ENCODE results near the gene HBA1.
"Not testable (repeated sequence)": the region's sequence is repeated elsewhere in the genome, so short reads cannot be mapped to it uniquely, and the experiment has no call there.

HBA1 gene

DNA sequence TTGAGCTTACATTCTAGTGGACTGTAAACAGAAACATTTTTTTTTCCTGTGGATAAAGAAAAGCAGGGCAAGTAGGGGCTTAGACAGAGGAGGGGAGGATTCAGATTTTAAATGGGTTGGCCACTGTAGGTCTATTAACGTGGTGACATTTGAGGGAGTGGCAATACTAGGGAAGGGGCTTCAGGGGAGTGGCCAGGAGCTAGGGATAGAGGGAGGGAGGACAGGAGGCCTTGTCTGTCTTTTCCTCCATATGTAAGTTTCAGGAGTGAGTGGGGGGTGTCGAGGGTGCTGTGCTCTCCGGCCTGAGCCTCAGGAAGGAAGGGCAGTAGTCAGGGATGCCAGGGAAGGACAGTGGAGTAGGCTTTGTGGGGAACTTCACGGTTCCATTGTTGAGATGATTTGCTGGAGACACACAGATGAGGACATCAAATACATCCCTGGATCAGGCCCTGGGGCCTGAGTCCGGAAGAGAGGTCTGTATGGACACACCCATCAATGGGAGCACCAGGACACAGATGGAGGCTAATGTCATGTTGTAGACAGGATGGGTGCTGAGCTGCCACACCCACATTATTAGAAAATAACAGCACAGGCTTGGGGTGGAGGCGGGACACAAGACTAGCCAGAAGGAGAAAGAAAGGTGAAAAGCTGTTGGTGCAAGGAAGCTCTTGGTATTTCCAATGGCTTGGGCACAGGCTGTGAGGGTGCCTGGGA lies 17.2 kb upstream of the HBA1 start:
- no peak for DNase-seq (ENCODE audit: low spot score)

DNA sequence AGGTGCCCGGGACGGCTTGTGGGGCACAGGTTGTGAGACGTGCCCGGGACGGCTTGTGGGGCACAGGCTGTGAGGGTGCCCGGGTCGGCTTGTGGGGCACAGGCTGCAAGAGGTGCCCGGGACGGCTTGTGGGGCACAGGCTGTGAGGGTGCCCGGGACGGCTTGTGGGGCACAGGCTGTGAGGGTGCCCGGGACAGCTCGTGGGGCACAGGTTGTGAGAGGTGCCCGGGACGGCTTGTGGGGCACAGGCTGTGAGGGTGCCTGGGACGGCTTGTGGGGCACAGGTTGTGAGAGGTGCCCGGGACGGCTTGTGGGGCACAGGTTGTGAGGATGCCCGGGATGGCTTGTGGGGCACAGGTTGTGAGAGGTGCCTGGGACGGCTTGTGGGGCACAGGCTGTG lies 16.2 kb upstream of the HBA1 start:
- DNase-seq (ENCODE audit: low spot score), result not testable (repeated sequence)

DNA sequence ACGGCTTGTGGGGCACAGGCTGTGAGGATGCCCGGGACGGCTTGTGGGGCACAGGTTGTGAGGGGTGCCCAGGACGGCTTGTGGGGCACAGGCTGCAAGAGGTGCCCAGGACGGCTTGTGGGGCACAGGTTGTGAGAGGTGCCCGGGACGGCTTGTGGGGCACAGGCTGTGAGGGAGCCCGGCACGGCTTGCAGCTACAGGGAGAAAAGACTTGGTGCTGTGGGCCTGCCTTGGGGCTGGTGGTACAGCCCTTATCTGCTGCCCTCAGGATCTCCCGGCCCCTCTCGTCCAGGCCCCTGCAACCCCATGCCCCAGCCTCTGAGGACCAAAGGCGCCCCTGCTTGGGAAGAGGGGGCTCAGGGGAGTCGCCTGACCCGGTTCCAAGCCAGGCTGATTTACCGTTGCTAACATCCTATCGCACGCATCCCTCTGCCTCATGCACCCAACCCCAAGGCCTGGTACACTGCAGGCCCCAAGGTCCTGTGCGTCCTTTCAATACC lies 15.7 kb upstream of the HBA1 start:
- DNase-seq (ENCODE audit: low spot score), result no peak

DNA sequence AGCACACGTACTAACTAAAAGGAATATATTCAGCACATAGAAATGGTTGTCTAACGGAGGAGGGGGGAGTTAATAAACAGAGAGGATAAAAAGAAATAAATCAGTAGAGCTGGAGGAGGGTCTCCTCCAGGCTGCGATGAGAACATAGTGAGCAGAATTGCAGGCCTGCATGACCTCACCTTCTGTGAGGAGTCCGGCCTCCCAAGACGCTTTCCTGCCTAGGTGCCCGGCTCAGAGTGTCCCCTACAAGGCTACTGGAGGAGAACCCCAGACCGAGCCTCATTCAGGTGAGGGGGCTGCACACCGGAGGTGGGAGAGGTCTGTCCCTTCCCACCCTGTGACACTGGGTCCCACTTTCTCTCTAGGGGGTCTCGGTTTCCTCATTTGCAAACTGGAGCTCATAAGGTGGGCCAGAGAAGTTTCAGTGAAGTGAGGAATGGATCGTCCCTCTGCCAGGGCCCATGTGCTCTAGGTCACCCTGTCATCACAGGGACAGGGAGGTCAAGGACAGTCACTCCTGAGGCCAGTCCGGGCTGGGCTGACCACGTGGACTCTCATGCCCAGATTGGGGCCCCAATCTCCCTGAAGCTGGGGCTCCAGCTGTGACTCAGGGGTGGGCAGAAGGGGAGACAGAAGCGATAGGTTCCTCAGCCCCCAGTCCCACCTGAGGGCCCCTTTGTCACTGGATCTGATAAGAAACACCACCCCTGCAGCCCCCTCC lies 14.0 kb upstream of the HBA1 start:
- DNase-seq (ENCODE audit: low spot score), result no peak

DNA sequence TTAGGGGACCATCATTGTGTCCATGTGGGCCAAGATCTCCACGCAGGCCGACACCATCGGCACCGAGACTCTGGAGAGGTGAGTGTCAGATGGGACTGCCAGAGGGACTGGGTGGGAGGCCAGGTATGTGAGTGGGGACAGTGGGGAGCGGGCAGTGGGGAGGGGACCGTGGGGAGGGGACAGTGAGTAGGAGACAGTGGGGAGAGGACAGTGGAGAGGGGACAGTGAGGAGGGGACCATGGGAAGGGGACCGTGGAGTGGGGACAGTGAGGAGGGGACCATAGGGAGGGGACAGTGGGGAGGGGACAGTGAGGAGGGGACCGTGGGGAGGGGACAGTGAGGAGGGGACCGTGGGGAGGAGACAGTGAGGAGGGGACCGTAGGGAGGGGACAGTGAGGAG lies 13.3 kb upstream of the HBA1 start:
- DNase-seq (ENCODE audit: low spot score), result not testable (repeated sequence)

DNA sequence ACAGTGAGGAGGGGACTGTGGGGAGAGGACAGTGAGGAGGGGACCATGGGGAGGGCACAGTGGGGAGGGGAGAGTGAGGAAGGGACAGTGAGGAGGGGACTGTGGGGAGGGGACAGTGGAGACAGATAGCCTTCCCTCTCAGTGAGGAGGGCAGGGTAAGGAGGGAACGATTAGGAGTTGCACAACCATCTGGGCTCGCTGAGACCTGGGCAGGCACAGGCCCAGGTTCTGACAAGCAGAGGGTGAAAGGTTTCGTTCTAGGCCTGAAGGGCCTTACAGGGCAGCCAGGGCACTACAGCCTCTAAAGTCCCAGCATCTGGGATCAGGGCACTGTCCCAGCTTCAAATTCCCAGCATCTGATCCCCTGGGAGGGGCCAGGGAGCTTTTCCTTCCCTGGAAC lies 12.8 kb upstream of the HBA1 start:
- not testable (repeated sequence) for DNase-seq (ENCODE audit: low spot score)

DNA sequence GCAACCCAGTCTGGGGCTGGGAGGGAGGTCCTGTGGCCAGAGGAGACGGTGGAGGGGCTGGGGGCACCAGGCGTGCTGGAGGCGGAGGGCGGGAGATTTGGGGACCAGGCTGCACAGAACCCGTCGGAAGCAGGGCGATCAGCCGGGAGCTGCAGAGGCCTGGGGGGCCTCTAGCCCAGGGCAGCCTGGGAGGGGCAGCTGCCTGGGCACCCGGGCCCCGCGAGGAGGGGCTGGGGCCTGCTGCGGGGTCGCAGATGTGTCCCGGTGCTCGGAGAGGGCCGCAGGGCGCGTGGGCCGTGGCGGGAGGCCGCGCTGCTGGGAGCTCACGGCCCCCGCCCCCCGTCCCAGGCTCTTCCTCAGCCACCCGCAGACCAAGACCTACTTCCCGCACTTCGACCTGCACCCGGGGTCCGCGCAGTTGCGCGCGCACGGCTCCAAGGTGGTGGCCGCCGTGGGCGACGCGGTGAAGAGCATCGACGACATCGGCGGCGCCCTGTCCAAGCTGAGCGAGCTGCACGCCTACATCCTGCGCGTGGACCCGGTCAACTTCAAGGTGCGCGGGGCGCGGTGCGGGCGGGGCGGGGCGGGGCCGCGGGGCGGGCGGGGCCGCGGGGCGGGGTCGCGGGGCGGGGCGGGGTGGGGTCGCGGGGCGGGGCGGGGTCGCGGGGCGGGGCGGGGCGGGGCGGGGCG lies 12.2 kb upstream of the HBA1 start:
- not testable (repeated sequence) for DNase-seq (ENCODE audit: low spot score)

DNA sequence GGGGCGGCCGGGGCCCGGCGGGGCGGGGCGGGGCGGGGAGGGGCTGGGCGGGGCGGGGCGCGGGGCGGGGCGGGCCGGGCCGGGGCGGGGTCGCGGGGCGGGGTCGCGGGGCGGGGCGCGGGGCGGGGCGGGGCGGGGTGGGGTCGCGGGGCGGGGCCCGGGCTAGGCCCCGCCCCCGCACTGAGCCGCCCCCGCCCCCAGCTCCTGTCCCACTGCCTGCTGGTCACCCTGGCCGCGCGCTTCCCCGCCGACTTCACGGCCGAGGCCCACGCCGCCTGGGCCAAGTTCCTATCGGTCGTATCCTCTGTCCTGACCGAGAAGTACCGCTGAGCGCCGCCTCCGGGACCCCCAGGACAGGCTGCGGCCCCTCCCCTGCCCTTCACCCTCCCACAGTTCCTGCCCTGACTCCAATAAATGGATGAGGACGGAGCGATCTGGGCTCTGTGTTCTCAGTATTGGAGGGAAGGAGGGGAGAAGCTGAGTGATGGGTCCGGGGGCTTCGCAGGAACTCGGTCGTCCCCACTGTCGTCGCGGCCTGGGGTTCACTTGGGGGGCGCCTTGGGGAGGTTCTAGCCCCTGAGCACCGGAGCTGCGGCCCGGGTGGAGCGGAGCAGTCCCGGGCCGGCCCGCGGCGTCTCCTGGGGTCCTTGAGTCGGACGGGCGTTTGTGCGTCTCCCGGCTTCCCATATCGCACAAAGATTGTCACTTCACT lies 11.5 kb upstream of the HBA1 start:
- no peak for DNase-seq (ENCODE audit: low spot score)

DNA sequence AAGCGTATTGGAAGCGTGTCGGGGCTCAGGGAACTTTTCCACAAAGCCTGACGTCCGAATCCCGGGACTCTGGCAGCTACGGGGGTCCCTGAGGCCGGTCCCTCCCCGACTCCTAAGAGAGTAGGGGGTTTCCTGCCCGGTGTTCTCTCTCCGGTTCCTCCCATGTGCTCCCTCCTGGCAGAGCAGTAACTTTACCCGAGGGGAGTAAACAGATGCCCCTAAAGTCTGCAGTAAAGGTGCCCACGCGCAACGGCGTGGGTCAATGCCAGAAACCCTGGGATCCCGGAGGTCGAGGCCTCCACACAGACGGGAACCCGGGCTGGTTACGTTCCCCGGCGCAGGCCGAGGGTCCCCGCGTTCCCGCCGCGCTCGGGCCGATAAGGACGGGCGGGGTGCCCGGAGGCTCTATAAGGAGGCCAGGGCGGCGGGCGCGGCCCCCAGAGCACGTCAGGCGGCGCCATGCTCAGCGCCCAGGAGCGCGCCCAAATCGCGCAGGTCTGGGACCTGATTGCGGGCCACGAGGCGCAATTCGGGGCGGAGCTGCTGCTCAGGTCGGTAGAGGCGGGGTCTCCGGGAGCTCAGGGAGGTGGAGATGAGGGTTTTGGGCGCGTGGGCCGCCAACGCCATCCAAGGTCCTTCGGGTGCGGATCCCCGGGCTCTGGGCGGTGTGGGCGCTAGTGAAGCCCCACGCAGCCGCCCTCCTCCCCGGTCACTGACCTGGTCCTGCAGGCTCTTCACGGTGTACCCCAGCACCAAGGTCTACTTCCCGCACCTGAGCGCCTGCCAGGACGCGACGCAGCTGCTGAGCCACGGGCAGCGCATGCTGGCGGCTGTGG lies 10.7 kb upstream of the HBA1 start, which contains the start of gene HBM:
Gene HBM (plus strand): TSS at position 440 of the 836 bp plus-strand sequence. CDS start 20 bp downstream, at position 460.
- DNase-seq (ENCODE audit: low spot score), result no peak

DNA sequence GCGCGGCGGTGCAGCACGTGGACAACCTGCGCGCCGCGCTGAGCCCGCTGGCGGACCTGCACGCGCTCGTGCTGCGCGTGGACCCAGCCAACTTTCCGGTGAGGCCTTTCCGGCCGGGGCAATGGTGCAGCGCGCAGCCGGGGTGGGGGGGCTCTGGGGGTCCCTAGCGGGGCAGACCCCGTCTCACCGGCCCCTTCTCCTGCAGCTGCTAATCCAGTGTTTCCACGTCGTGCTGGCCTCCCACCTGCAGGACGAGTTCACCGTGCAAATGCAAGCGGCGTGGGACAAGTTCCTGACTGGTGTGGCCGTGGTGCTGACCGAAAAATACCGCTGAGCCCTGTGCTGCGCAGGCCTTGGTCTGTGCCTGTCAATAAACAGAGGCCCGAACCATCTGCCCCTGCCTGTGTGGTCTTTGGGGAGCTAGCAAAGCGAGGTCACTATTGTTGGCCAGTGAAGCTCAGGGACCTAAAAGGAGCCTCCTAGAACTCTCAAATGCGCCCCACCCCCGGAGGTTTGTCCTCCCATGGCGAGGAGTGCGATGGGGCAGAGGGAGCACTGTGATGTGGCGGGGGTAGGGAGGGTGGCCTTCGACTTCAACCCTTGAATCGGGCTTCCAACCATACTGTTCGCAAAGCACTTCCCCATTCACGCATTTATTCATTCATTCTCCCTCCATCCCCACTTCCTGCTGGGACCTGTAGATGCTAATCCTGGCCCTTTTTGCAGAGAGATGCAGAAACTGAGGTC lies 9.9 kb upstream of the HBA1 start:
- no peak for DNase-seq (ENCODE audit: low spot score)

DNA sequence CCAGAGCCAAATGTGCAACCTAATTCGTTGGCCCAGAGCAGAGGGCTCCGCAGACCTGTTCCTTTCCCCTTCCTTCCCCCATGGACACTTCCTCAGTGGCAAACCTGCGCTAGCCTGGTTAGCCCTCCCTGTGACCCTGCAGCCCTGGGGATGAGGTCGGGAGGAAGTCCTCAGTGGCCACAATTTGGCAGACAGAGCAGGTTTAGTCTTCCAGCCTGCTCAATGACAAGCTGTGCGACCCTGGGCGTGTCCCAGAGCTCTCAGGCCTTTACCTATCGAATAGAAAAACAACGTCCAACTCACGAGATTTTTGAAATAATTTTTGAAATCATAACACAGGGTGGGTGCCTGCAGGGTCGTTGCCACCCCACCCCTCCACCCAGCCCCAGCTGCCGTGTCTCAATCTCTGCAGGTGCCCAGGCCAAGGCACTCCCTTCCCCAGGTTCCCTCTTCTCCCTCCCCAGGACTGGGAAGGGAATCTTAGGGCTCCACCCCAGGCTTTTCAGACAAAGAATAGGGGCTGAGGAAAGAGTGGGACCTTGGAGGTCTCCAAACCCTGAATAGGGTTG lies 9.3 kb upstream of the HBA1 start:
- DNase-seq (ENCODE audit: low spot score), result no peak

DNA sequence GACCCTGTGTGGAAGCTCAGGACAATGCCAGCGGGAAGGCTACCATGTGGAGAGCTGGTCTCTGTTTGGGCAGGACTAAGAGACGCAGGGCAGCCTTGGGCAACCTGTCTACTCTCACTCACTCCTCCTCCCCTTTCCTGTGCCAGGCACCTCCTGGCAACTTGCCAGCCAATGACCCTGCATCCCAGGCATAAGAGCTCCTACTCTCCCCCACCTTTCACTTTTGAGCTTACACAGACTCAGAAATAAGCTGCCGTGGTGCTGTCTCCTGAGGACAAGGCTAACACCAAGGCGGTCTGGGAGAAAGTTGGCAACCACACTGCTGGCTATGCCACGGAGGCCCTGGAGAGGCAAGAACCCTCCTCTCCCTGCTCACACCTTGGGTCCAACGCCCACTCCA lies 8.1 kb upstream of the HBA1 start:
- no peak for DNase-seq (ENCODE audit: low spot score)

DNA sequence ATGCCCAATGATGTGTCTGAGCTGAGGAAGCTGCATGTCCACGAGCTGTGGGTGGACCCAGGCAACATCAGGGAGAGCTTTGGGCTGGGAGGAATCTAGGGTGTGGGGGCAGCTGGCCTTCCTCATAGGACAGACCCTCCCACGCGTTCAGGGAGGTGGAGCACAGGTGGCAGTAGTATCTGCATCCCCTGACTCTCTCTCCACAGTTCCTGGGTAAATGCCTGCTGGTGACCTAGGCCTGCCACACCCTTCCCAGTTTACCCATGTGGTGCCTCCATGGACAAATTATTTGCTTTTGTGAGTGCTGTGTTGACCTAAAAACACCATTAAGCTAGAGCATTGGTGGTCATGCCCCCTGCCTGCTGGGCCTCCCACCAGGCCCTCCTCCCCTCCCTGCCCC lies 7.5 kb upstream of the HBA1 start:
- no peak for DNase-seq (ENCODE audit: low spot score)

DNA sequence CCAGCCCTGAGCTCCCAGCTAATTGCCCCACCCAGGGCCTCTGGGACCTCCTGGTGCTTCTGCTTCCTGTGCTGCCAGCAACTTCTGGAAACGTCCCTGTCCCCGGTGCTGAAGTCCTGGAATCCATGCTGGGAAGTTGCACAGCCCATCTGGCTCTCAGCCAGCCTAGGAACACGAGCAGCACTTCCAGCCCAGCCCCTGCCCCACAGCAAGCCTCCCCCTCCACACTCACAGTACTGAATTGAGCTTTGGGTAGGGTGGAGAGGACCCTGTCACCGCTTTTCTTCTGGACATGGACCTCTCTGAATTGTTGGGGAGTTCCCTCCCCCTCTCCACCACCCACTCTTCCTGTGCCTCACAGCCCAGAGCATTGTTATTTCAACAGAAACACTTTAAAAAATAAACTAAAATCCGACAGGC lies 6.4 kb upstream of the HBA1 start:
- DNase-seq (ENCODE audit: low spot score), result not testable (repeated sequence)

DNA sequence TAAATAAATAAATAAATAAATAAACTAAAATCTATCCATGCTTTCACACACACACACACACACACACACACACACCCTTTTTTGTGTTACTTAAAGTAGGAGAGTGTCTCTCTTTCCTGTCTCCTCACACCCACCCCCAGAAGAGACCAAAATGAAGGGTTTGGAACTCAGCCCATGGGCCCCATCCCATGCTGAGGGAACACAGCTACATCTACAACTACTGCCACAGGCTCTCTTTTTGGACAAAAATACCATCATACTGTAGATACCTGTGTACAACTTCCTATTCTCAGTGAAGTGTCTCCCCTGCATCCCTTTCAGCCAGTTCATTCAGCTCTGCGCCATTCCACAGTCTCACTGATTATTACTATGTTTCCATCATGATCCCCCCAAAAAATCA lies 5.7 kb upstream of the HBA1 start:
- no peak for DNase-seq (ENCODE audit: low spot score)

DNA sequence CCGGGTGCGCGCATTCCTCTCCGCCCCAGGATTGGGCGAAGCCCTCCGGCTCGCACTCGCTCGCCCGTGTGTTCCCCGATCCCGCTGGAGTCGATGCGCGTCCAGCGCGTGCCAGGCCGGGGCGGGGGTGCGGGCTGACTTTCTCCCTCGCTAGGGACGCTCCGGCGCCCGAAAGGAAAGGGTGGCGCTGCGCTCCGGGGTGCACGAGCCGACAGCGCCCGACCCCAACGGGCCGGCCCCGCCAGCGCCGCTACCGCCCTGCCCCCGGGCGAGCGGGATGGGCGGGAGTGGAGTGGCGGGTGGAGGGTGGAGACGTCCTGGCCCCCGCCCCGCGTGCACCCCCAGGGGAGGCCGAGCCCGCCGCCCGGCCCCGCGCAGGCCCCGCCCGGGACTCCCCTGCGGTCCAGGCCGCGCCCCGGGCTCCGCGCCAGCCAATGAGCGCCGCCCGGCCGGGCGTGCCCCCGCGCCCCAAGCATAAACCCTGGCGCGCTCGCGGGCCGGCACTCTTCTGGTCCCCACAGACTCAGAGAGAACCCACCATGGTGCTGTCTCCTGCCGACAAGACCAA lies 4.0 kb upstream of the HBA1 start, which contains the start of gene HBA2:
Gene HBA2 (plus strand): TSS at position 503 of the 568 bp plus-strand sequence. CDS start 37 bp downstream, at position 540.
- not testable (repeated sequence) for DNase-seq (ENCODE audit: low spot score)

DNA sequence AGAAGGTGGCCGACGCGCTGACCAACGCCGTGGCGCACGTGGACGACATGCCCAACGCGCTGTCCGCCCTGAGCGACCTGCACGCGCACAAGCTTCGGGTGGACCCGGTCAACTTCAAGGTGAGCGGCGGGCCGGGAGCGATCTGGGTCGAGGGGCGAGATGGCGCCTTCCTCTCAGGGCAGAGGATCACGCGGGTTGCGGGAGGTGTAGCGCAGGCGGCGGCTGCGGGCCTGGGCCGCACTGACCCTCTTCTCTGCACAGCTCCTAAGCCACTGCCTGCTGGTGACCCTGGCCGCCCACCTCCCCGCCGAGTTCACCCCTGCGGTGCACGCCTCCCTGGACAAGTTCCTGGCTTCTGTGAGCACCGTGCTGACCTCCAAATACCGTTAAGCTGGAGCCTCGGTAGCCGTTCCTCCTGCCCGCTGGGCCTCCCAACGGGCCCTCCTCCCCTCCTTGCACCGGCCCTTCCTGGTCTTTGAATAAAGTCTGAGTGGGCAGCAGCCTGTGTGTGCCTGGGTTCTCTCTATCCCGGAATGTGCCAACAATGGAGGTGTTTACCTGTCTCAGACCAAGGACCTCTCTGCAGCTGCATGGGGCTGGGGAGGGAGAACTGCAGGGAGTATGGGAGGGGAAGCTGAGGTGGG lies 3.1 kb upstream of the HBA1 start:
- not testable (repeated sequence) for DNase-seq (ENCODE audit: low spot score)

DNA sequence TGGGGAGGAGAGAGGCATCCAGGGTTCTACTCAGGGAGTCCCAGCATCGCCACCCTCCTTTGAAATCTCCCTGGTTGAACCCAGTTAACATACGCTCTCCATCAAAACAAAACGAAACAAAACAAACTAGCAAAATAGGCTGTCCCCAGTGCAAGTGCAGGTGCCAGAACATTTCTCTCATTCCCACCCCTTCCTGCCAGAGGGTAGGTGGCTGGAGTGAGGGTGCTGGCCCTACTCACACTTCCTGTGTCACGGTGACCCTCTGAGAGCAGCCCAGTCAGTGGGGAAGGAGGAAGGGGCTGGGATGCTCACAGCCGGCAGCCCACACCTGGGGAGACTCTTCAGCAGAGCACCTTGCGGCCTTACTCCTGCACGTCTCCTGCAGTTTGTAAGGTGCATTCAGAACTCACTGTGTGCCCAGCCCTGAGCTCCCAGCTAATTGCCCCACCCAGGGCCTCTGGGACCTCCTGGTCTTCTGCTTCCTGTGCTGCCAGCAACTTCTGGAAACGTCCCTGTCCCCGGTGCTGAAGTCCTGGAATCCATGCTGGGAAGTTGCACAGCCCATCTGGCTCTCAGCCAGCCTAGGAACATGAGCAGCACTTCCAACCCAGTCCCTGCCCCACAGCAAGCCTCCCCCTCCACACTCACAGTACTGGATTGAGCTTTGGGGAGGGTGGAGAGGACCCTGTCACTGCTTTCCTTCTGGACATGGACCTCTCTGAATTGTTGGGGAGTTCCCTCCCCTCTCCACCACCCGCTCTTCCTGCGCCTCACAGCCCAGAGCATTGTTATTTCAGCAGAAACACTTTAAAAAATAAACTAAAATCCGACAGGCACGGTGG lies 2.3 kb upstream of the HBA1 start:
- DNase-seq (ENCODE audit: low spot score), result not testable (repeated sequence)

All from pons (tissue), 1 donor.